Epithelial cell of proximal tubule (primary cell): ENCODE measurements around the gene PARS2. TPM values are rescaled to one million over a fixed set of nuclear protein-coding genes. Genes with fewer than 3 reads are reported as not detected.

ENCODE experiments used
- DNase-seq: peaks from one replicate; pipeline ENCODE4 v3.0.0-alpha.2; 2011; ENCODE audit warnings: low read depth
- H3K4me3 ChIP-seq: 2 replicates; pipeline ENCODE4 v1.5.1; 2011; ENCODE audit warnings: low read depth, mild to moderate bottlenecking, low read length
- total RNA-seq: library from RNA; depleted of rRNA; stranded (reverse); fragments of >200 nt; gene quantifications from 2 replicates; pipeline ENCODE4 v1.2.3, GENCODE V29; 2015
- TF ChIP-seq, protein P1 (sequence below): conservative IDR thresholded peaks from 2 replicates; pipeline ENCODE4 v1.5.1; 2012; ENCODE audit warnings: low read depth, mild to moderate bottlenecking, low read length

Gene PARS2
- total RNA-seq, 1 donor from 2014 or later = 5.4 TPM

DNA sequence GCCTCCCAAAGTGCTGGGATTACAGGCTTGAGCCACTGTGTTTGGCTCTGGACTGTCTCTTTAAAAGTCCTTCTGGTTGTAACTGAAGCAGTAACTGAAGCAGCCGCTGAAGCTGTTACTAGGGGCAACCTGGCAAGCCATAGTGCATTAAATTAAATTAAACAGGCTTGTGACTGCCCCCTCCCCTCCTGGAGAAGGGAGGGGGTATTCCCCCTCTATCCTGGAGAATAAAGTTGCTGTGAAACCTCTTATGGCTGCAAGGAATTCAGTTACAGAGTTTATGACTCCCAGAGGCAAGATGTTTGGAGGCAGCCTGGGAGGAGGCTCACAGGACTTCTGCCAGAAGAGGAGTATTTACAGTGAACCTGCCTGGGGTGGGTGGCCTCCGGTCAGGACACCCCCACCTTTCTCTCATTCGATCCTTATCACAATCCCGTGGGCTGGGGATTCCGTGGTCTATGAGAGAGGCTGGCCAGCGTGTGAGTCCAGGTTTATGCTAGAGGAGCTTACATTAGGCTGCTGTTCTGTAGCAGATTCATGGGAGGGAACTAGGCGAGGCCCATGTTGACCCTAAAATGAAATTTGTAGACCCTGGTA is 28.5 kb upstream of the PARS2 start:
- H3K4me3 ChIP-seq = no peak overlapping the region
- no peak for DNase-seq
- TF ChIP-seq, protein P1, sequence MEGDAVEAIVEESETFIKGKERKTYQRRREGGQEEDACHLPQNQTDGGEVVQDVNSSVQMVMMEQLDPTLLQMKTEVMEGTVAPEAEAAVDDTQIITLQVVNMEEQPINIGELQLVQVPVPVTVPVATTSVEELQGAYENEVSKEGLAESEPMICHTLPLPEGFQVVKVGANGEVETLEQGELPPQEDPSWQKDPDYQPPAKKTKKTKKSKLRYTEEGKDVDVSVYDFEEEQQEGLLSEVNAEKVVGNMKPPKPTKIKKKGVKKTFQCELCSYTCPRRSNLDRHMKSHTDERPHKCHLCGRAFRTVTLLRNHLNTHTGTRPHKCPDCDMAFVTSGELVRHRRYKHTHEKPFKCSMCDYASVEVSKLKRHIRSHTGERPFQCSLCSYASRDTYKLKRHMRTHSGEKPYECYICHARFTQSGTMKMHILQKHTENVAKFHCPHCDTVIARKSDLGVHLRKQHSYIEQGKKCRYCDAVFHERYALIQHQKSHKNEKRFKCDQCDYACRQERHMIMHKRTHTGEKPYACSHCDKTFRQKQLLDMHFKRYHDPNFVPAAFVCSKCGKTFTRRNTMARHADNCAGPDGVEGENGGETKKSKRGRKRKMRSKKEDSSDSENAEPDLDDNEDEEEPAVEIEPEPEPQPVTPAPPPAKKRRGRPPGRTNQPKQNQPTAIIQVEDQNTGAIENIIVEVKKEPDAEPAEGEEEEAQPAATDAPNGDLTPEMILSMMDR = no peak

DNA sequence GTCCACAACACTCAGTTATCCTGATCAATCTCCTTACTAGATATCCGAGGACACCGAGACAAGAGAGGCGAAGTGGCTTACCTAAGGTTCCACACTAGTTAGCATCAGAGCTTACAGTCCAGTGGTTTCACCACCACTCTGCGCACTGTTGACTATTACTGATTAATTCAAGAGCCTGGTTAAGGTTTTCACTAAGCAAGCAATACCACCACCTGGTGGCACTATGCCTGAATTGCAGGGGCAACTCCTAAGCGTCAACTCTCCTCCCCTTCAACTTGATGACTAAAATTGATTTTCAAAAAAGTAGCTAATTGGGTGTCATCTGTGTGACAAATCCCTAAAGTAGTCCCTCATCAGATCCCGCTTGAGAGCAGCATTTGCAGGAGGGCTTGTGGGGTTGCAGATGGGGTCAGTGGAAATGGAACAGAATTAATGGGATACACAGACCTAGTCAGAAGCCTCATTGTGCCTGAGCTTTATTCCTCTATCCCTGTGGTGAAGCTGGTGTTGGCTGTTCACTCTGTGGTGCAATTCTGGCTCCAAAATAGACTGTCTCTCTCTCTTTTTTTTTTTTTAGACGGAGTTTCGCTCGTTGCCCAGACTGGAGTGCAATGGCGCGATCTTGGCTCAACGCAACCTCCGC is 27.7 kb upstream of the PARS2 start:
- no peak overlapping the region for H3K4me3 ChIP-seq
- TF ChIP-seq, protein P1 = peak; percentile 90
- no peak for DNase-seq

DNA sequence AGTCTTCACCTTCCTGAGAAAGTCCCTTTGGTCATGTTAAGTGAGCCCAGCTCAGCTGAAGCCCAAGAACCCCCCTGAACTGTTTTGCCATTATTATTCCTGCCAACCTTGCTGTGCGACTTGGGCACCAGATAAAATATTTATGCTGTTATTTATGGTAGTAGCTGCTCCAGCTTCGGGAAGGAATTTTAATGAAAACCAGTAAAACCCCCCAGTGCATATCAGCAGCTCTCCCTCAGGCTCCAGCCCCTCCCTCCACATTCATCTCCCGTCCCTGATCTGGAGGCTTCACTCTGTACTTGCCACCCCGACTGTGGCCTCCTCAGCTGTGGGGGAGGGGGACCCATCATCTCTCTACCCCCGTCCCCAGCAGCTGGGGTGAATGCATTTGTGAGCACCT is 24.1 kb upstream of the PARS2 start:
- TF ChIP-seq, protein P1 = no peak
- no peak overlapping the region for H3K4me3 ChIP-seq
- DNase-seq = no peak

DNA sequence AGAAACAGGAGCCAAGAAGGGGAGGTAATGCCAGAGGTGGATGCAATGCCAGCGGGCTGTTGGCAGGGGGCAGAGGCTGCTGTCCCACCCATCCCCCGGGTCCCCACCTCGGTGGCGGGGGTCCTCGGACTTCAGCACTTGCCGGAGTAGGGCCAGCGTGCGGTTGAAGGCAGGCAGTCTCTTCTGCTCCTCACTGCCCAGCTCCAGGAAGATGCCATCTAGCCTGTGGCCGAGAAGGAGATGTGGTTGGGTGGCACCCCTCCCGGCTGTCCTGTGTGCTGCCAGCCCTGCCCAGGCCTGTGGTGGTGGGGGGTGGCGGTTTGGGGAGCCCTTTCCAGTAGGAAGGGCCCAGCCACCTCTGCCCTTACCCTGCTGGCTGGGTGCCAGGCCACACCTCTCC is 23.3 kb upstream of the PARS2 start:
- no peak overlapping the region for H3K4me3 ChIP-seq
- TF ChIP-seq, protein P1 = no peak
- no peak for DNase-seq

DNA sequence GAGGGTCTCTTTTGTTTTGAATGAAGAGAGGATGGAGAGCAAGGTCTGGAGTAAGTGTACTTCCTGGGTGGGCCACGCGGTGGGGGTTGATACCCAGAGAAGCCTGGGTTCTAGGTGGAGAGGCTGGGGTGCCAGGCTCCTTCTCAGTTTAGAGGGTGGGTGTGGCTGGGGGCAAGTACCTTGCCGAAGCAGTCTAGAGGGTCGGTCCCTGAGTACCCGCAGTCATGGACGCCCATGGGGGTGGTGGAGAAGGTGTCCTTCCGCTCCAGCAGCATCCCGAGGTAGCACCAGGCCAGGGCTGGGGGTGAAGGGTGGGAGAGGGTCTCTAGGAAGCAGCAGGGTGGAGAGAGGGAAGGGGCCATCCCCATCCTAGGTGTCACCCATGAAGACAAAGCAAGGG is 22.5 kb upstream of the PARS2 start:
- DNase-seq = no peak

DNA sequence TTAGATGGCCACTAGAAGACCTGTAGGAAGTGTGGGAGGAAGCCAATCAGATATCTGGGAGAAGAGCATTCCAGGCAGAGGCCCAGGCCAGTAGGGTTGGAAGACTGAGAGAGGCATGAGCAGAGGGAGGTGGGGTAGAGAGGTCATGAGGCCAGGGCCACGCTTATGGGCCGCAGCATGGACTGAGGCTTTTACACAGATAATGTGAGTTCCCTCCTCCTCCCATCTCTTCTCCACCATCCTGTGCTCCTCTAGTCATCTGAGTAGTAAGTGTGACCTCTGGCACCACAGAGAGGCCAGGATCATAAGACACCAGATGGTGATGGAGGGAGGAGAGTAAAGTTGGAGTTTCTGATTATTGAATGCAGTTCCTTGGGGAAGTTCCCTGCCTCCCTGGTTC is 19.7 kb upstream of the PARS2 start:
- no peak overlapping the region for H3K4me3 ChIP-seq
- no peak for DNase-seq
- TF ChIP-seq, protein P1 = no peak

More for the DNA sequence above, 22.5 kb upstream of the PARS2 start:
- TF ChIP-seq, protein P1 = no peak
- H3K4me3 ChIP-seq = no peak overlapping the region

DNA sequence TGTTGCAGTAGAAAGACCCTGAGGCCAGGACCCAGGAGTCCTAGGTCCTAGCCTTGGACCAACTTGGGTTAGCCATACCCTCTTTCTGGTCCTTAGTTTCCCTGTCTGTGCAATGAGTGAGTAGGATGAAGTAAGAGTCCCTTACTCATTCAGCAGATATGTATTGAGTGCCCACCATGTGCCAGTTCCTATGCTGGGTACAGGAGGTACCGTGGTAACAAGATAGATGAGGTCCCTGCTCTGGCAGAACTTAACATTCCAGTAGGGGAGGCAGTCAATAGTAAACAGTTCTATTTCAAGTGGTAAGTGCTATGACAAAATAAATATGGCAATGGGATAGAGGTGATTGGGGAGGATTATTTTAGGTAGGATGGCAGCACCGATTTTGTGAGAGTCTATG is 18.3 kb upstream of the PARS2 start:
- no peak for DNase-seq
- H3K4me3 ChIP-seq = no peak overlapping the region
- TF ChIP-seq, protein P1 = no peak
